PC-3 (cell line): Measurements from ENCODE around the gene ADK. TPM values are rescaled to one million over a fixed set of nuclear protein-coding genes. Genes with fewer than 3 reads are reported as not detected.

Experiments
- ATAC-seq: fragments of 200-7000 bp; cut with Tn5 transposase; 2 replicates; pipeline ENCODE4 v1.9.1; 2020; ENCODE audit warnings: mild to moderate bottlenecking, moderate library complexity
- BruUV-seq: library from RNA; stranded (reverse); fragments of 400-500 nt; replicated peaks from 2 replicates; lab custom pipeline; 2021; lab: Mats Ljungman, UMichigan
- CTCF ChIA-PET: fragments of 300-600 bp; sonication (Branson Sonifier 250); formaldehyde crosslinking; loops from one replicate; lab custom pipeline; 2022; ENCODE audit warnings: antibody characterized with exemption; lab: Charles Lee
- POLR2A ChIA-PET: fragments of 300-600 bp; sonication (Branson Sonifier 250); formaldehyde crosslinking; loops from one replicate; lab custom pipeline; 2022; ENCODE audit warnings: antibody characterized with exemption; ENCODE audit not compliant: unreplicated experiment; lab: Charles Lee
- DNase-seq: peaks from one replicate; pipeline ENCODE4 v3.0.0-alpha.2; 2015
- H2AFZ ChIP-seq: fragments of 300-600 bp; sonication (generic); 2 replicates; pipeline ENCODE4 v1.6.0; 2016; ENCODE audit warnings: antibody characterized with exemption, low read length
- H3F3A ChIP-seq: fragments of 300-600 bp; sonication (generic); one replicate; pipeline ENCODE4 v1.6.0; 2017; ENCODE audit warnings: antibody characterized with exemption, low read length, control low read depth, mild to moderate bottlenecking; ENCODE audit not compliant: unreplicated experiment
- H3K27ac ChIP-seq: fragments of 300-600 bp; sonication (generic); 2 replicates; pipeline ENCODE4 v1.5.1; 2016; ENCODE audit warnings: mild to moderate bottlenecking, low read length
- H3K27me3 ChIP-seq: fragments of 300-600 bp; sonication (generic); 2 replicates; pipeline ENCODE4 v1.6.1; 2016; ENCODE audit warnings: low read length, mixed read lengths
- H3K36me3 ChIP-seq: fragments of 300-600 bp; sonication (generic); 2 replicates; pipeline ENCODE4 v1.6.1; 2016; ENCODE audit warnings: low read depth, mixed run types, low read length, mixed read lengths
- H3K4me1 ChIP-seq: fragments of 300-600 bp; sonication (generic); 2 replicates; pipeline ENCODE4 v1.5.1; 2016; ENCODE audit warnings: low read length; ENCODE audit not compliant: insufficient read depth
- H3K4me2 ChIP-seq: fragments of 300-600 bp; sonication (generic); 2 replicates; pipeline ENCODE4 v1.6.0; 2016; ENCODE audit warnings: low read length
- H3K4me3 ChIP-seq: fragments of 300-600 bp; sonication (generic); 2 replicates; pipeline ENCODE4 v1.5.1; 2016; ENCODE audit warnings: mild to moderate bottlenecking, low read length, mixed read lengths
- H3K79me2 ChIP-seq: fragments of 300-600 bp; sonication (generic); 2 replicates; pipeline ENCODE4 v1.6.1; 2017; ENCODE audit warnings: low read length, mixed read lengths
- H3K9ac ChIP-seq: fragments of 300-600 bp; sonication (generic); 2 replicates; pipeline ENCODE4 v1.6.0; 2016; ENCODE audit warnings: mild to moderate bottlenecking, low read length
- H3K9me2 ChIP-seq: fragments of 300-600 bp; sonication (generic); replicated peaks from 2 replicates; pipeline ENCODE4 v1.6.1; 2016; ENCODE audit warnings: mixed run types, low read length, mixed read lengths
- H3K9me3 ChIP-seq: fragments of 300-600 bp; sonication (generic); 2 replicates; pipeline ENCODE4 v1.6.1; 2016; ENCODE audit warnings: low read length, mixed read lengths
- H4K20me1 ChIP-seq: fragments of 300-600 bp; sonication (generic); 2 replicates; pipeline ENCODE4 v1.6.1; 2016; ENCODE audit warnings: low read length, mixed read lengths
- CTCF ChIP-seq: fragments of 300-600 bp; sonication (generic); conservative IDR thresholded peaks from 2 replicates; pipeline ENCODE4 v1.5.1; 2017; ENCODE audit warnings: antibody characterized with exemption, low read depth, mild to moderate bottlenecking, low read length
- EZH2 ChIP-seq: fragments of 300-600 bp; sonication (generic); IDR thresholded peaks from one replicate; pipeline ENCODE4 v1.6.1; 2017; ENCODE audit warnings: antibody characterized with exemption, mild to moderate bottlenecking, low read length; ENCODE audit not compliant: unreplicated experiment
- EZH2phosphoT487 ChIP-seq: fragments of 300-600 bp; sonication (generic); IDR thresholded peaks from 2 replicates; pipeline ENCODE4 v1.6.1; 2018; ENCODE audit warnings: mild to moderate bottlenecking, antibody characterized with exemption, low read length, borderline replicate concordance
- intact Hi-C: fragments of 100-400 bp; cut with micrococcal nuclease; formaldehyde crosslinking; loops from 2 replicates; pipeline ENCODE4 v1.9.0; 2023
- total RNA-seq: library from RNA; depleted of rRNA; stranded (reverse); fragments of >200 nt; gene quantifications from 2 replicates; pipeline ENCODE4 v1.2.3, GENCODE V29; 2014

The ADK gene
- total RNA-seq, 1 experiment from 2014 or later: 256 TPM

- Histone ChIP-seq H3K27ac (no peak overlapping the region), H3K4me2 (no peak overlapping the region), H3K4me3 (no peak overlapping the region), H4K20me1 (no peaks in the 10 kb centered on the region), H3F3A (no peaks in the 10 kb centered on the region), H3K36me3 (peaks cover 6% of the 10 kb centered on the region; the same call in 1 of the 2 replicates), H3K79me2 (peaks cover 61% of the 10 kb centered on the region), H2AFZ (no peak overlapping the region), H3K27me3 (no peaks in the 10 kb centered on the region), H3K9me2 (no peaks in the 10 kb centered on the region), H3K9me3 (no peaks in the 10 kb centered on the region), H3K4me1 (no peaks in the 10 kb centered on the region), H3K9ac (no peak overlapping the region)
- ChIA-PET POLR2A (interaction anchor here (0.5 kb wide), 1 partner anchor 525 kb away, joined by 16 read pairs; no protein-coding TSS in a partner anchor), CTCF (no interaction called here)
- TF ChIP-seq EZH2phosphoT487 (no peak), CTCF (no peak), EZH2 (no peak)
- no peak for ATAC-seq
- no peak for DNase-seq
- no TSS peak for BruUV-seq
- intact Hi-C loops: no loop called here
Measured at GRCh38 chr10:74300666-74301065, 149.6 kb downstream of the ADK start.

- ChIA-PET CTCF (no interaction called here), POLR2A (interaction anchor here (0.6 kb wide), 1 partner anchor 513 kb away, joined by 5 read pairs; no protein-coding TSS in a partner anchor)
- Histone ChIP-seq H3K79me2 (peaks cover 64% of the 10 kb centered on the region), H3K36me3 (no peaks in the 10 kb centered on the region), H3F3A (no peaks in the 10 kb centered on the region), H4K20me1 (no peaks in the 10 kb centered on the region), H3K4me2 (no peak overlapping the region), H3K9me3 (no peaks in the 10 kb centered on the region), H3K9ac (no peak overlapping the region), H3K4me1 (peaks cover 7% of the 10 kb centered on the region), H3K27me3 (no peaks in the 10 kb centered on the region), H2AFZ (no peak overlapping the region), H3K4me3 (no peak overlapping the region), H3K27ac (no peak overlapping the region), H3K9me2 (no peaks in the 10 kb centered on the region)
- TF ChIP-seq EZH2phosphoT487 (no peak), CTCF (no peak), EZH2 (no peak)
- intact Hi-C loops: loop anchor here (1.0 kb wide), 1 partner anchor 8 kb away; no protein-coding TSS in a partner anchor
- no TSS peak for BruUV-seq
- DNase-seq: no peak
- ATAC-seq: no peak
Measured at GRCh38 chr10:74305730-74306129, 154.7 kb downstream of the ADK start.

GRCh38 chr10:74306227-74306982 is 155.4 kb downstream of the ADK start:
- ChIA-PET CTCF (interaction anchor here (0.6 kb wide), 1 partner anchor 257 kb away, joined by 3 read pairs; no protein-coding TSS in a partner anchor), POLR2A (interaction anchor here (0.6 kb wide), 2 partner anchors 11 to 513 kb away, joined by 5 to 8 read pairs; no protein-coding TSS in a partner anchor)
- TF ChIP-seq EZH2: no peak
- no peak for TF ChIP-seq EZH2phosphoT487
- TF ChIP-seq CTCF: no peak
- H4K20me1 ChIP-seq: no peaks in the 10 kb centered on the region
- H3K9me3 ChIP-seq: no peaks in the 10 kb centered on the region
- no TSS peak for BruUV-seq
- DNase-seq (no peak), ATAC-seq (no peak; the same call in 1 of the 2 replicates)
- no peak overlapping the region for H3K4me2 ChIP-seq
- no peaks in the 10 kb centered on the region for H3K27me3 ChIP-seq
- intact Hi-C loops: no loop called here
- H3F3A ChIP-seq: no peaks in the 10 kb centered on the region
- H3K4me3 ChIP-seq: no peak overlapping the region
- no peaks in the 10 kb centered on the region for H3K36me3 ChIP-seq
- H3K9ac ChIP-seq: no peak overlapping the region
- no peak overlapping the region for H2AFZ ChIP-seq
- H3K79me2 ChIP-seq: peaks cover 63% of the 10 kb centered on the region
- peaks cover 9% of the 10 kb centered on the region for H3K4me1 ChIP-seq
- no peak overlapping the region for H3K27ac ChIP-seq
- H3K9me2 ChIP-seq: no peaks in the 10 kb centered on the region
